VCaP (cell line): ENCODE results near the gene AAR2.

ENCODE experiments used
- H3K27ac ChIP-seq: fragments of 450-650 bp; 2 replicates; pipeline ENCODE4 v1.5.1; 2017
- CTCF ChIP-seq: fragments of 450-650 bp; conservative IDR thresholded peaks from 2 replicates; pipeline ENCODE4 v1.5.1; 2017; ENCODE audit warnings: mild to moderate bottlenecking, moderate library complexity

Gene AAR2

DNA sequence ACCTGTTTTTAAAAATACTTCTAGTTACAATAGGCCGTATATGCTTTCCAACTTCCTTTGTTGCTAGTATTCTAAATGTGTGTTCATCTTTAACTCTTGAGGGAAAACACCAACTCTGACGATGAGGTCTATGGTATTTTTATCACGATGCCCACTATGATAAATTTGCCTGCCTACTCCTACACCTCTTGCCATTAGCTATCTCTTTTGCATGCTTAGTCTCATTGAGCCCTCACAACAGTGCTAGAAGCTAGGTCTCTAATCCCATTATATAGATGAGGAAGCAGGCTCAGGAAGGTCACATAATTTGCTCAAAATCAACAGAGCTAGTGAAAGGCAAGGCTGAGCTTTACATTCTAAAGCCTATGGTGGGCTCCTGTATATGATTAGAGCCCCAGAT, 13.2 kb downstream of the AAR2 start:
- TF ChIP-seq CTCF = no peak
- no peak overlapping the region for H3K27ac ChIP-seq

- no peak overlapping the region for H3K27ac ChIP-seq
- TF ChIP-seq CTCF = no peak
Measured at GRCh38 chr20:36251426-36251825, 15.1 kb downstream of the AAR2 start.

DNA sequence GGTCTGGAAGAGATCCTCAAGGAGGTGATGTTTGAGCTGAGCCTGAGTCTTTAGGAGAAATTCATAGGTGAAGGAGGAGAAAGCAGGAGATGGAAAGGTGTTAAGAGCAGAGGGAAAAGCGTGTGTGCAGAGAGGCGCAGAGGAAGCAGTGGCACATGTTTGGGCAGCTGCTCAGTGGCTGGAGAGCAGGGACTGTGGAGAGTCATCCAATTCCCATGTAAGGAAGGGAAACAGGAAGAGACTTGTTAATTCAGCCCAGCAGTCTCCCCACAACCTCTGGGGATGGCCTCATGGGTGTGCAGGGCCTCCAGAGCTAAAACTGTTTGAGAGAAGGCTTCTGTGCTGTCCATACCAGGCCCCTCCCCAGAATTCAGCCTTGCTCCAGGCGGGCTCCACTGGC, 16.2 kb downstream of the AAR2 start:
- TF ChIP-seq CTCF = no peak
- H3K27ac ChIP-seq = no peak overlapping the region

DNA sequence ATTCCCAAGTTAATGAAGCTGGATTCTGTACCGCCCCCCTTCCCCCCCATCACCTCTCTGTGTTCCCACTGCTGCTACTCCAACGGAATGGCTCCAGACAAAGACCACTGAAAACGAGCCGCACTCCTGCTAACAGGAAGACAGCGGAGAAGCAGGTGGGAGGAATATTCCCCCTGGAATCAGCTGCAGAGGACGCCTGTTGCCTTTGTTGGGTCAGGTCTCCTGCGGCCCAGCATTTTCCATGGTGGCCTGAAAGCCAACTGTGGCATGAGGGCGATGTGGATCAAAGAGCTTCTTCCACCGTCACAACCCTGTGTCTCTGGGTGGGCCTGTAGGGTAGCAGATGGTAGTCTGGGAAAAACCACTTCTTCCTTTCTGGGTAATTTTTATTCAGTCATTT, 16.8 kb downstream of the AAR2 start:
- no peak for TF ChIP-seq CTCF
- H3K27ac ChIP-seq = no peak overlapping the region

GRCh38 chr20:36254076-36254475, 17.8 kb downstream of the AAR2 start:
- H3K27ac ChIP-seq = no peak overlapping the region
- TF ChIP-seq CTCF = no peak

DNA sequence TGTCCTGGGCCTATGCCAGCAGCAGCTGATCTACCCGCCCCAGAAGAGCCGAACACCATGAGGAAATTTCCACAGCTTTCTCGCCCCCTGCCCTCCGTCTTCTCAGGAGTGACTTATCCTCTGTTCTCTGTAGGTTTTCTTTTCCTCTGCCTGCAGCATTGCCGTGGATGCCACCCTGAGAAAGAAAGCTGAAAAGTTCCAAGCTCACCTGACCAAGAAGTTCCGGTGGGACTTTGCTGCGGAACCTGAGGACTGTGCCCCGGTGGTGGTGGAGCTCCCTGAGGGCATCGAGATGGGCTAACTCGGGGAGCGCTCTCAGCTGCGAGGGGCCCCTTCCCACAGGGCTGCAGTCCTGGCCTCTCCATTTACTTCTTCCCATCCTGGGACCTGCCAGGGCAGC, 19.2 kb downstream of the AAR2 start:
- H3K27ac ChIP-seq = no peak overlapping the region
- no peak for TF ChIP-seq CTCF

- no peak overlapping the region for H3K27ac ChIP-seq
- no peak for TF ChIP-seq CTCF
Measured at GRCh38 chr20:36259177-36260061, 23.1 kb downstream of the AAR2 start.
